K562 (cell line): ENCODE results near the gene CCNL2. TPM values are rescaled to one million over a fixed set of nuclear protein-coding genes. Genes with fewer than 3 reads are reported as not detected.

Experiments used
- AFF1 ChIP-seq, 2 experiments: fragments of 450-650 bp; IDR thresholded peaks; 2 replicates each; pipeline ENCODE4 v1.6.1; 2018; ENCODE audit warnings: mild to moderate bottlenecking in 2 of 2, low read depth in 1 of 2; ENCODE audit not compliant: partially characterized antibody in 2 of 2
- ARID3B ChIP-seq: fragments of 250-450 bp; sonication (Bioruptor Pico); IDR thresholded peaks from 2 replicates; pipeline ENCODE4 v1.4.0; 2020; ENCODE audit warnings: borderline replicate concordance
- ARNT ChIP-seq, 2 experiments: fragments of 450-650 bp; IDR thresholded peaks; 2 replicates each; pipeline ENCODE4 v1.6.1; 2016; ENCODE audit warnings: mild to moderate bottlenecking in 1 of 2
- CXXC5 ChIP-seq: fragments of 250-450 bp; sonication (Bioruptor Pico); IDR thresholded peaks from 2 replicates; pipeline ENCODE4 v1.8.0; 2022; ENCODE audit warnings: inconsistent platforms, mild to moderate bottlenecking, moderate library complexity
- HNRNPH1 ChIP-seq: fragments of 200-400 bp; formaldehyde crosslinking; optimal IDR thresholded peaks from 2 replicates; pipeline ENCODE3; 2017; ENCODE audit warnings: low read depth, mild to moderate bottlenecking, low read length, moderate library complexity
- HOXB6 ChIP-seq: fragments of 250-450 bp; sonication (Bioruptor Pico); IDR thresholded peaks from 2 replicates; pipeline ENCODE4 v1.5.1; 2022; ENCODE audit warnings: mild to moderate bottlenecking, borderline replicate concordance
- KAT7 ChIP-seq: sonication (generic); formaldehyde crosslinking; IDR thresholded peaks from 2 replicates; pipeline ENCODE4 v1.8.0; 2022; ENCODE audit warnings: missing genetic modification reagents, mild to moderate bottlenecking, borderline replicate concordance
- LARP7 ChIP-seq: fragments of 450-650 bp; IDR thresholded peaks from 2 replicates; pipeline ENCODE4 v1.6.1; 2016
- MIER1 ChIP-seq: fragments of 450-650 bp; IDR thresholded peaks from 2 replicates; pipeline ENCODE4 v1.6.1; 2016; ENCODE audit warnings: antibody characterized with exemption, mild to moderate bottlenecking, low read depth
- NFATC3 ChIP-seq: fragments of 450-650 bp; IDR thresholded peaks from 2 replicates; pipeline ENCODE4 v1.6.1; 2017; ENCODE audit warnings: mild to moderate bottlenecking
- NR2C1 ChIP-seq, 2 experiments: fragments of 450-650 bp; IDR thresholded peaks; 2 replicates each; pipeline ENCODE4 v1.6.1; 2017; ENCODE audit warnings: mild to moderate bottlenecking in 2 of 2, antibody characterized with exemption in 1 of 2, inconsistent platforms in 1 of 2, missing compliant biosample characterization in 1 of 2, missing genetic modification characterization in 1 of 2
- RBM34 ChIP-seq: fragments of 200-400 bp; formaldehyde crosslinking; IDR thresholded peaks from 2 replicates; pipeline ENCODE4 v1.6.1; 2018; ENCODE audit warnings: low read length, borderline replicate concordance; ENCODE audit not compliant: insufficient read depth
- RUNX1 ChIP-seq: sonication (generic); IDR thresholded peaks from 2 replicates; pipeline ENCODE4 v1.6.1; 2016; ENCODE audit warnings: antibody characterized with exemption, low read depth
- SIX5 ChIP-seq, 2 experiments: IDR thresholded peaks; 2 replicates each; pipeline ENCODE4 v1.6.1; 2011; ENCODE audit warnings: low read length in 2 of 2, borderline replicate concordance in 1 of 2, low read depth in 1 of 2, mild to moderate bottlenecking in 1 of 2, moderate library complexity in 1 of 2; ENCODE audit not compliant: insufficient read depth in 1 of 2
- SMARCB1 ChIP-seq: IDR thresholded peaks from 2 replicates; pipeline ENCODE4 v1.6.1; 2011; ENCODE audit warnings: improper control_type of control experiment, low read depth; ENCODE audit not compliant: insufficient read length
- TEAD4 ChIP-seq, 2 experiments: sonication (generic) in 1 of 2; formaldehyde crosslinking in 1 of 2; IDR thresholded peaks; 2 replicates each; pipeline versions ENCODE4 v1.6.1 to v1.8.0; 2012 to 2022; ENCODE audit warnings: borderline replicate concordance in 1 of 2, inconsistent platforms in 1 of 2, low read length in 1 of 2, mild to moderate bottlenecking in 1 of 2, missing genetic modification reagents in 1 of 2
- UBTF ChIP-seq, 2 experiments: IDR thresholded peaks; 2 replicates each; pipeline ENCODE4 v1.6.1; 2012; ENCODE audit warnings: improper control_type of control experiment in 2 of 2, low read depth in 2 of 2, low read length in 2 of 2, borderline replicate concordance in 1 of 2
- ZBTB8A ChIP-seq: fragments of 450-650 bp; IDR thresholded peaks from 2 replicates; pipeline ENCODE4 v1.6.1; 2018; ENCODE audit warnings: mild to moderate bottlenecking, moderate library complexity; ENCODE audit not compliant: partially characterized antibody
- ZNF77 ChIP-seq: fragments of 250-450 bp; sonication (Bioruptor Pico); IDR thresholded peaks from 2 replicates; pipeline ENCODE4 v1.5.0; 2020
- polyA plus RNA-seq, 8 experiments: library from polyadenylated mRNA; depleted of rRNA in 4 of 8; stranded (reverse) in 5 of 8; unstranded in 3 of 8; fragments of >200 nt; fragmentation: Nextera tagmentation in 2 of 8; fragmentation: Illumina TruSeq in 1 of 8; extraction: Ambion mirVana in 2 of 8; extraction: Trizol in 1 of 8; gene quantifications; 2 replicates each; pipeline versions ENCODE4 v1.2.1 to v1.2.3, GENCODE V29; 2011 to 2014; ENCODE audit warnings: inconsistent platforms in 1 of 8, missing spikeins in 1 of 8
- total RNA-seq, 7 experiments: library from RNA; depleted of rRNA in 6 of 7; stranded (reverse); fragments of >200 nt in 6 of 7; fragmentation: Illumina TruSeq in 2 of 7; extraction: Trizol in 2 of 7; gene quantifications; 2 replicates each; pipeline versions ENCODE4 v1.2.1 to v1.2.3, GENCODE V29; 2011 to 2021; ENCODE audit warnings: low replicate concordance in 1 of 7

Gene CCNL2
- total and polyA plus RNA-seq, 9 of the 15 experiments (the other 6 are each of a cell fraction or from before 2014, with no cell fraction given) = 2.8 to 287 (median 94.5) TPM

- TF ChIP-seq UBTF (IDR thresholded peaks at IDR 0.05; ENCODE audit: borderline replicate concordance in 1 of 2, low read depth in 2 of 2, low read length in 2 of 2) = 0 out of 4 replicates have a peak, but pooled peaks have one; percentile 34 to 37
- TF ChIP-seq MIER1 = no peak
- TF ChIP-seq HNRNPH1 = no peak
- no peak for TF ChIP-seq RBM34
- TF ChIP-seq CXXC5 (CRISPR knock-in tag) = peak; percentile 84
- no peak for TF ChIP-seq AFF1 (IDR thresholded peaks at IDR 0.05; ENCODE audit: low read depth in 1 of 2, partially characterized antibody in 2 of 2)
- TF ChIP-seq NFATC3 = no peak
- TF ChIP-seq NR2C1 (IDR thresholded peaks at IDR 0.05) = no peak
- no peak for TF ChIP-seq NR2C1 (tag; IDR thresholded peaks at IDR 0.05)
- TF ChIP-seq ZBTB8A = no peak
- no peak for TF ChIP-seq KAT7
- TF ChIP-seq ARNT (IDR thresholded peaks at IDR 0.05) = no peak
- TF ChIP-seq SMARCB1 = no peak
- TF ChIP-seq ARID3B (CRISPR knock-in tag) = peak; percentile 93; the same call in 1 of the 2 replicates
- no peak for TF ChIP-seq ZNF77 (CRISPR knock-in tag)
- no peak for TF ChIP-seq LARP7
- no peak for TF ChIP-seq HOXB6
- TF ChIP-seq TEAD4 (IDR thresholded peaks at IDR 0.05; ENCODE audit: low read length) = no peak
- TF ChIP-seq TEAD4 (CRISPR knock-in tag; IDR thresholded peaks at IDR 0.05; ENCODE audit: borderline replicate concordance) = no peak
- TF ChIP-seq SIX5 (IDR thresholded peaks at IDR 0.05; ENCODE audit: borderline replicate concordance in 1 of 2, insufficient read depth in 1 of 2, low read depth in 1 of 2, low read length in 2 of 2) = no peak
- no peak for TF ChIP-seq RUNX1
Measured at GRCh38 chr1:1349256-1350012, 49.7 kb downstream of the CCNL2 start, which contains the start of gene DVL1 (continued).
